Tibial nerve (tissue), 4 donors: Measurements from ENCODE around the gene POU4F2. TPM values are rescaled to one million over a fixed set of nuclear protein-coding genes. Genes with fewer than 3 reads are reported as not detected.

Experiments used
- DNase-seq, 2 donors: peaks; one replicate each; pipeline ENCODE4 v3.0.0-alpha.2; 2019; ENCODE audit warnings: low spot score in 2 of 2
- H3K27ac ChIP-seq, 4 donors: fragments of 200-600 bp; sonication (generic) in 3 of 4; one replicate each; pipeline ENCODE4 v1.5.1; 2017 to 2019; ENCODE audit warnings: mild to moderate bottlenecking in 1 of 4
- H3K27me3 ChIP-seq, 2 donors: fragments of 200-600 bp; sonication (generic) in 1 of 2; one replicate each; pipeline versions ENCODE4 v1.5.1 to v1.6.0; 2017 to 2019
- H3K36me3 ChIP-seq, 3 donors: fragments of 200-600 bp; sonication (generic); one replicate each; pipeline ENCODE4 v1.5.1; 2018 to 2019
- H3K4me1 ChIP-seq, 4 donors: fragments of 200-600 bp; sonication (generic) in 3 of 4; one replicate each; pipeline ENCODE4 v1.5.1; 2017 to 2019
- H3K4me3 ChIP-seq, 4 donors: fragments of 200-600 bp; sonication (generic) in 3 of 4; one replicate each; pipeline ENCODE4 v1.5.1; 2017 to 2019; ENCODE audit warnings: mild to moderate bottlenecking in 1 of 4, moderate library complexity in 1 of 4
- H3K9me3 ChIP-seq, 4 donors: fragments of 200-600 bp; sonication (generic) in 3 of 4; one replicate each; pipeline ENCODE4 v1.5.1; 2017 to 2019
- EP300 ChIP-seq, 2 donors: sonication (generic); formaldehyde crosslinking; IDR thresholded peaks; one replicate each; pipeline ENCODE4 v1.6.1; 2017; ENCODE audit warnings: antibody characterized with exemption in 2 of 2, mild to moderate bottlenecking in 1 of 2
- POLR2A ChIP-seq, 2 donors: fragments of 450-650 bp; IDR thresholded peaks; one replicate each; pipeline ENCODE4 v1.6.1; 2017; ENCODE audit warnings: antibody characterized with exemption in 2 of 2, mild to moderate bottlenecking in 2 of 2, moderate library complexity in 2 of 2
- WGBS, 2 donors: methylation state at CpG; one replicate each; pipeline ENCODE4 v1.1.5; 2018; 5-methylcytosine and 5-hydroxymethylcytosine counted together
- total RNA-seq, 4 donors: library from RNA; depleted of rRNA; stranded (reverse); fragments of >200 nt; gene quantifications; one replicate each; pipeline ENCODE4 v1.1.0, GENCODE V29; 2016
- TF ChIP-seq, protein P1 (sequence below), 5 experiments: fragments of 200-600 bp in 3 of 5; fragments of 450-650 bp in 2 of 5; sonication (generic) in 3 of 5; IDR thresholded peaks; one replicate each; pipeline ENCODE4 v1.5.1; 2016 to 2019; ENCODE audit warnings: antibody characterized with exemption in 5 of 5, mild to moderate bottlenecking in 3 of 5, moderate library complexity in 2 of 5

The POU4F2 gene
- total RNA-seq, 4 donors from 2014 or later, result not detected

DNA sequence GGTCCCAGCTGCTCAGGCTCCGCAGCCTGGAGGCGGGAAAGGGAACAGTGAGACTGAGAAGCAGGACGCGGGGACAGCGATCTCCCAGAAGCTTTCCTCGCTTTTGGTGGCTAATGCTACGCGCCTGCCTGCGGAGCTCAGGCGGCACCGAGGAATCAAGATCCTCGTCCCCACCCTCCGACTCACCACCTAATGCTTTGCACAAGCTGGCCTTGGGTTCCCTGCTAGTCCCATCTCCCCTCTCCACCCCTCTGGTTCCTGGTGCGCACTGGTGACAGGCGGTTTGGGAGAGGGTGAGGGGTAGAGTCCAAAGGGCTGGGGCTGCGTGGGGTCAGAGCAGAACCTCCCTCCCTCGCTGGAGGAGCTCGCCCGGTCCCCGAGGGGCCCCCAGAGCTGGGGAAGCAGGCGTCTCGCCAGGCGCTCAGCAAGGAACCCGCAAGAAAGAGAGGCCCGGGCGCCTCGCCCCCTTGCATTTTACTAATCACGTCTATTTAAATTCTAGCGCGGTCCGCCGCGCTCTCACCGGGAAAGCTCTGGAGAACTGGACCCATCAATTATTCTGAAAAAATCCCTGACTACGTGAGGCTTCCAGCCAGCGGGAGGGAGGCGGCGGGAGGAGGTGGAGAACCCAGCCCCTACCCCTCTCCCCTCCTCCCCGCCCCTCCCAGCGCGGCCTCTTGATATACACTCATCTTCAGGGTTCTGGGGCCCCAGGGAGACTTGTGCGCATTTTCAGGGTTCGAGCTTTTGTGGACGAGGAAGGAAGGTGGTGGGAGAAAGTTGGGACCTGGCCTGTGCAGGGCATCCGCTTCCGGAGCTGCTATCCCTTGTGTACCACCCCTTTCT lies 9.1 kb downstream of the POU4F2 start:
- H3K27ac ChIP-seq, result no peak overlapping the region
- TF ChIP-seq, protein P1, sequence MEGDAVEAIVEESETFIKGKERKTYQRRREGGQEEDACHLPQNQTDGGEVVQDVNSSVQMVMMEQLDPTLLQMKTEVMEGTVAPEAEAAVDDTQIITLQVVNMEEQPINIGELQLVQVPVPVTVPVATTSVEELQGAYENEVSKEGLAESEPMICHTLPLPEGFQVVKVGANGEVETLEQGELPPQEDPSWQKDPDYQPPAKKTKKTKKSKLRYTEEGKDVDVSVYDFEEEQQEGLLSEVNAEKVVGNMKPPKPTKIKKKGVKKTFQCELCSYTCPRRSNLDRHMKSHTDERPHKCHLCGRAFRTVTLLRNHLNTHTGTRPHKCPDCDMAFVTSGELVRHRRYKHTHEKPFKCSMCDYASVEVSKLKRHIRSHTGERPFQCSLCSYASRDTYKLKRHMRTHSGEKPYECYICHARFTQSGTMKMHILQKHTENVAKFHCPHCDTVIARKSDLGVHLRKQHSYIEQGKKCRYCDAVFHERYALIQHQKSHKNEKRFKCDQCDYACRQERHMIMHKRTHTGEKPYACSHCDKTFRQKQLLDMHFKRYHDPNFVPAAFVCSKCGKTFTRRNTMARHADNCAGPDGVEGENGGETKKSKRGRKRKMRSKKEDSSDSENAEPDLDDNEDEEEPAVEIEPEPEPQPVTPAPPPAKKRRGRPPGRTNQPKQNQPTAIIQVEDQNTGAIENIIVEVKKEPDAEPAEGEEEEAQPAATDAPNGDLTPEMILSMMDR (IDR thresholded peaks at IDR 0.05), result no peak
- no peak for TF ChIP-seq EP300 (IDR thresholded peaks at IDR 0.05)
- TF ChIP-seq POLR2A (IDR thresholded peaks at IDR 0.05), result no peak
- no peaks in the 10 kb centered on the region for H3K36me3 ChIP-seq
- H3K9me3 ChIP-seq, result no peaks in the 10 kb centered on the region
- 2% methylated on average over 45 to 46 of the region's 46 CpGs for WGBS, 2 donors
- no peak overlapping the region for H3K4me3 ChIP-seq
- H3K4me1 ChIP-seq, result peaks cover 0 to 14% (median 0%) of the 10 kb centered on the region in 4 donors
- no peak for DNase-seq
- peaks cover 0 to 83% of the 10 kb centered on the region in 2 donors for H3K27me3 ChIP-seq

- Histone ChIP-seq H3K4me1 (peaks cover 0 to 14% (median 0%) of the 10 kb centered on the region in 4 donors), H3K9me3 (no peaks in the 10 kb centered on the region), H3K36me3 (no peaks in the 10 kb centered on the region), H3K27ac (no peak overlapping the region), H3K27me3 (peaks cover 0 to 83% of the 10 kb centered on the region in 2 donors), H3K4me3 (no peak overlapping the region)
- TF ChIP-seq EP300 (IDR thresholded peaks at IDR 0.05) (no peak), POLR2A (IDR thresholded peaks at IDR 0.05) (no peak)
- TF ChIP-seq, protein P1 (IDR thresholded peaks at IDR 0.05), result no peak
- WGBS, 2 donors, result 4 to 9% methylated on average over 5 to 15 of the region's 16 CpGs
- DNase-seq, result no peak
Measured at GRCh38 chr4:146648461-146648783, 9.7 kb downstream of the POU4F2 start.

- Histone ChIP-seq H3K4me1 (peaks cover 0 to 14% (median 0%) of the 10 kb centered on the region in 4 donors), H3K4me3 (no peak overlapping the region), H3K27ac (no peak overlapping the region), H3K27me3 (peaks cover 0 to 81% of the 10 kb centered on the region in 2 donors), H3K36me3 (no peaks in the 10 kb centered on the region), H3K9me3 (no peaks in the 10 kb centered on the region)
- 7 to 15% methylated on average over 3 of the region's 3 CpGs for WGBS, 2 donors
- no peak for TF ChIP-seq EP300 (IDR thresholded peaks at IDR 0.05)
- TF ChIP-seq, protein P1 (IDR thresholded peaks at IDR 0.05), result no peak
- DNase-seq, result no peak
Measured at GRCh38 chr4:146649232-146649631, 10.5 kb downstream of the POU4F2 start.

- H3K4me3 ChIP-seq, result no peak overlapping the region
- no peaks in the 10 kb centered on the region for H3K9me3 ChIP-seq
- H3K4me1 ChIP-seq, result peaks cover 0 to 18% (median 0%) of the 10 kb centered on the region in 4 donors
- DNase-seq, result no peak
- peaks cover 0 to 76% of the 10 kb centered on the region in 2 donors for H3K27me3 ChIP-seq
- no peaks in the 10 kb centered on the region for H3K36me3 ChIP-seq
- TF ChIP-seq, protein P1 (IDR thresholded peaks at IDR 0.05), result no peak
- TF ChIP-seq POLR2A (IDR thresholded peaks at IDR 0.05) (no peak), EP300 (IDR thresholded peaks at IDR 0.05) (no peak)
- no peak overlapping the region for H3K27ac ChIP-seq
- 0 to 4% methylated on average over 4 of the region's 4 CpGs for WGBS, 2 donors
Measured at GRCh38 chr4:146650034-146650433, 11.3 kb downstream of the POU4F2 start.

GRCh38 chr4:146654687-146655520 lies 16.2 kb downstream of the POU4F2 start:
- WGBS, 2 donors, result 1 to 2% methylated on average over 42 to 56 of the region's 72 CpGs
- TF ChIP-seq, protein P1 (IDR thresholded peaks at IDR 0.05), result peak in 1 of 5 experiments; percentile 21
- no peak for TF ChIP-seq POLR2A (IDR thresholded peaks at IDR 0.05)
- Histone ChIP-seq H3K27me3 (peaks cover 0 to 54% of the 10 kb centered on the region in 2 donors), H3K27ac (no peak overlapping the region), H3K4me1 (peaks cover 0 to 11% (median 0%) of the 10 kb centered on the region in 4 donors), H3K4me3 (peak overlapping the region; percentile 23 to 55 (median 40)), H3K9me3 (no peaks in the 10 kb centered on the region), H3K36me3 (no peaks in the 10 kb centered on the region)
- no peak for DNase-seq
